OCI-M2 (cell line): ENCODE data around the gene HNRNPA2B1.
"Not testable (repeated sequence)": the region's sequence is repeated elsewhere in the genome, so short reads cannot be mapped to it uniquely, and the experiment has no call there.

Experiments
- DNase-seq: peaks from one replicate; lab custom pipeline; 2025; ENCODE audit not compliant: unreplicated experiment; lab: John Stamatoyannopoulos, UW

HNRNPA2B1 gene

DNA sequence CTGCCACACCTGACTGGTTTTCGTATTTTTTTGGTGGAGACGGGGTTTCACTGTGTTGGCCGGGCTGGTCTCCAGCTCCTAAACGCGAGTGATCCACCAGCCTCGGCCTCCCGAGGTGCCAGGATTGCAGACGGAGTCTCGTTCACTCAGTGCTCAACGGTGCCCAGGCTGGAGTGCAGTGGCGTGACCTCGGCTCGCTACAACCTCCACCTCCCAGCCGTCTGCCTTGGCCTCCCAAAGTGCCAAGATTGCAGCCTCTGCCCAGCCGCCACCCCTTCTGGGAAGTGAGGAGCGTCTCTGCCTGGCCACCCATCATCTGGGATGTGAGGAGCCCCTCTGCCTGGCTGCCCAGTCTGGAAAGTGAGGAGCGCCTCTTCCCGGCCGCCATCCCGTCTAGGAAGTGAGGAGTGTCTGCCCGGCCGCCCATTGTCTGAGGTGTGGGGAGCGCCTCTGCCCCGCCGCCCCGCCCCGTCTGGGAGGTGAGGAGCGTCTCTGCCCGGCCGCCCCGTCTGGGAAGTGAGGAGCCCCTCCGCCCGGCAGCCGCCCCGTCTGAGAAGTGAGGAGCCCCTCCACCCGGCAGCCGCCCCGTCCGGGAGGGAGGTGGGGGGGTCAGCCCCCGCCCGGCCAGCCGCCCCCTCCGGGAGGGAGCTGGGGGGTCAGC lies 52.8 kb downstream of the HNRNPA2B1 start:
- DNase-seq: not testable (repeated sequence)

DNA sequence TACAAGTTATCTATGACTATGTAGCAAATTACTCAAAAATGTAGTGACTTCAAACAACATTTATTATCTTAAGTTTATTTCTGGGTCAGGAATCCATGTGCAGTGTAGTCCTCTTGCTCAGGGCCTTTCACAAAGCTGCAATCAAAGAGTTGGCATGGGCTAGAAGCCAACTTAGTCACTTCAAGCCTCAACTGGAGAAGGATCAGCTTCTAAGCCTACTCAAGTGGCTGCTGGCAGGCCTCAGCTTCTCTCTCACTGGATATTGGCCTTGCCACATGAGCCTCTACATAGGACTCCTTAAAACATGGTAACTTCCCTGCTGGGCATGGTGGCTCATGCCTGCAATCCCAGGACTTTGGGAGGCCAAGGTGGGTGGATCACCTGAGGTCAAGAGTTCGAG lies 53.5 kb downstream of the HNRNPA2B1 start:
- DNase-seq: no peak

DNA sequence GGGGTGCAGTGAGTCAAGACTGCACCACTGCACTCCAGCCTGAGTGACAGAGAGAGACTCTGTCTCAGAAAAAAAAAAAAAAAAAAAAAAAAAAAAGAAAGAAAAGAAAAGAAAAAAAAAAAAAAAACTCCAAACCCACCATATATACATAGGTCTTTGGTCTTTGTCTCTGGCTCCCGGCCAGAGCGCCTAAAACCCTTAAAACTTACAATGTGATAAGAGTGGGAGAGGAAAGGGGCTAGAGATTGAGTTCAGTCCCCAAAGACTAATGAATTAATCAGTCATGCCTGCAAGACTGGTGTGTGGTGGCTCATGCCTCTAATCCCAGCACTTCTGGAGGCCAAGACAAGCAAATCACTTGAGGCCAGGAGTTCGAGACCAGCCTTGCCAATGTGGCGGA lies 55.3 kb downstream of the HNRNPA2B1 start:
- no peak for DNase-seq

DNA sequence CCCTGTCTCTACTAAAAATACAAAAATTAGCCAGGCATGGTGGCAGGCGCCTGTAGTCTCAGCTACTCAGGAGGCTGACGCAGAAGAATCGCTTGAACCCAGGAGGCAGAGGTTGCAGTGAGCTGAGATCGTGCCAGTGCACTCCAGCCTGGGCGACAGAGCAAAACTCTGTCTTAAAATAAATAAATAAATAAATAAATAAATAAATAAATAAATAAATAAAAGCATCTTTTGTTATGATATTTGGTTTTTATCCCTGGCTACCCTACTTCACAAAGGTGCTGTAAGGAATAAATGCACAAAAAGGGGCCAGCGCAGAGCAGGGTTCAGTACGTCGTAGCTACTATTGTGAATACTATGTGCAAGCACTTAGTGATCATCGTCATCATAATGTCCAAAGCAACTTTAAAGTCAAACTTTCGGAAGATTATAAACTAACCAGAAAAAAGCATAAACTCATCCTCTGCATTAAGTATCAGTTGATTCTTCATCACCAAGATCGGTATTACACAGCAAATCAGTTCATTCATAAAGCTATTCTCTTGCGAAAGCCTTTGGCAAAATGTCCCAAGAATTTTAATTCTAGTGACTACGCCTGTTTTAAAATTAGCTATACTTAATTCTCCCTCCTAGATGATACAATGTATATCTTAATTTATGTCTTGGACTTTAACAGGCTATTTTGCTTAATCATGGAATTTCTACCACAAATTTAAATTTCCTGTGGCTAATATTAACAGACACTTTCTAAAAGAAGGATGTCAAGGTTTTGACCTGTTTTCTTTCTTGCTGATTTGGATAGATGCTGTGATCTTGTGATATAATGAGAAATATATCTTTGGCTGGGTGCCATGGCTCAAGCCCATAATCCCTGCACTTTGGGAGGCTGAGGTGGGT lies 56.1 kb downstream of the HNRNPA2B1 start:
- no peak for DNase-seq

DNA sequence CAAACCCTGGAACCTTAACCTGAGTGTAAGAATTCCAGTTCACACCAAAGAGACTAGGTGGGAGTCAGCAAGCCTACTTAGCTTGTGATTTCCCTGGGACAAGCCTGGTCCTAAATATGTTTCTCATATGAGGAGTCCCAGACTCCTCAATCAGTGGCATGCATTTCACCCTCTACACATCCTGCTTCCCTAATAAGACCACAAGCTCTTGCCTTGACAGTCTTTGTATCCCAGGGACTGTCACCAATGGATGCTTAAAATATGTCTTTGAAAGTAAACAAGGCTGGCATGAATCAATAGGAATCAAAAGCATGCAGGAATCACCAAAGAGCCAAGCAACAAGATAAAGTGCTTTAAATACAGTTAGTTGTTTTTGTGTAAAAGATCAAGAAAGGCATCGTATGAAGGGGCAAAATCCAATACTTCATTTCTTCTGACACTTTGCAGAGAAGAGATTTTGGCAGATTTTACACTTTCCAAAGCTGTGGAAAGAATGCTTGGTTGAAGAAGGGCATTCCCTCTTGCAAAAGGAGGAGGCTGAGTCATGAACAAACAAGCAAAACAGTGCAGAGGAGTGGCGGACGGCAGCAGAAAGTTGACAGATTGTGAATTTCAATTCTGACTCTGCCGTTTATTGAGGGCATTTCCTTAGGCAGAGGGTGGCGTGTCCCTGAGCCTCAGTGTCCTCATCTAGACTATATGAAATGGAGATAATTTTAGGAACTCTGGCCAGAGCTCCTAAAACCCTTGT lies 57.1 kb downstream of the HNRNPA2B1 start:
- DNase-seq: no peak

DNA sequence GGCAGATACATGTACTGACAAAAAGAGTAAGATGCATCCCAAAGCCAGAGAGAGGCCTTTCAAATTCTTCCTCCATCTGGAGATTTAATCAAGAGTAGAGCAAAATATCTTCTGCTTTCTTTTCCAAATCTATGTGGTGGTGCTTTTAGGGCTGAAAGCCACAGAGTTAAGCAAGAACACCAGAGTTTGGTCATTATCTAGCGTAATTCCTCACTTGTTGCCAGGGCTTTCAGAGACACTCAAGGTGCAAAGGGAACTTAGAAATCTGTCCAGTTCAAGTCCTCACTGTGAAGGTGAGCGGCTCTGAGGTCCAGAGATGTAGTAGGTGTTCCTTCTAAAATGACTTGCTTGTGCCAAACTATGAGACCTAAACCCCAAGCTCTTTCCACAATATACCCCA lies 59.5 kb downstream of the HNRNPA2B1 start:
- no peak for DNase-seq

DNA sequence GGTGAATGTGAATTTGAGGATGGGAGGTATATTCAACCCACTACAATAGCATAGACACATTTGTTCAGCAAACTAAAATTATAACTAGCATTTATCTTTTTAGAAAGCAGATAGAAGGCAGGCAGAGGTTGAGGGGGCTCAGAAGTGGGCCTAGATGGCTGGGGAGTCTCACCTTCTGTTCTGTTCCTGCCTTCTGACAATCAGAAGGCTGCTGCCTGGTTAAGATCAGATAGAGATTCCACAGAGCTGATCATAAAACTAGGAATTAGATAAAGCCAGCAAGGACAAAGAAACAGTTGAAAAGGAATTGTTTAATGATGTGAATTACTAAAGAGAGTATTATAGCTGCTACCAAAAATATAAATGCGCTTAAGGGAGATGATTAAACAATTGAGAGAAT lies 60.2 kb downstream of the HNRNPA2B1 start:
- DNase-seq: no peak
